ENCODE data around the gene LY6G6C. TPM values are rescaled to one million over a fixed set of nuclear protein-coding genes. Genes with fewer than 3 reads are reported as not detected.
A peak's percentile ranks its signal among the peaks of the same experiment; 100 is the strongest.

LY6G6C gene
- total and polyA plus RNA-seq, 2 of the 13 experiments (the other 11 are each of a cell fraction or from before 2014, with no cell fraction given) = 0.15 TPM; not detected in 1

GRCh38 chr6:31737991-31738979 is 16.7 kb upstream of the LY6G6C start (continued):
- TF ChIP-seq, protein P1, sequence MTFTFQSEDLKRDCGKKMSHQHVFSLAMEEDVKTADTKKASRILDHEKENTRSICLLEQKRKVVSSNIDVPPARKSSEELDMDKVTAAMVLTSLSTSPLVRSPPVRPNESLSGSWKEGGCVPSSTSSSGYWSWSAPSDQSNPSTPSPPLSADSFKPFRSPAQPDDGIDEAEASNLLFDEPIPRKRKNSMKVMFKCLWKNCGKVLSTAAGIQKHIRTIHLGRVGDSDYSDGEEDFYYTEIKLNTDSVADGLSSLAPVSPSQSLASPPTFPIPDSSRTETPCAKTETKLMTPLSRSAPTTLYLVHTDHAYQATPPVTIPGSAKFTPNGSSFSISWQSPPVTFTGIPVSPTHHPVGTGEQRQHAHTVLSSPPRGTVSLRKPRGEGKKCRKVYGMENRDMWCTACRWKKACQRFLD (CRISPR knock-in tag; IDR thresholded peaks at IDR 0.05; ENCODE audit: borderline replicate concordance) = 0 out of 2 replicates have a peak, but pooled peaks have one; percentile 23
- TF ChIP-seq ZNF547 (CRISPR knock-in tag; IDR thresholded peaks at IDR 0.05) = 0 out of 2 replicates have a peak, but pooled peaks have one; percentile 9
- TF ChIP-seq MAZ (IDR thresholded peaks at IDR 0.05; ENCODE audit: borderline replicate concordance, low read depth, low read length) = peak; percentile 34; the same call in 1 of the 2 replicates
- TF ChIP-seq MAZ (CRISPR knock-in tag; IDR thresholded peaks at IDR 0.05; ENCODE audit: low read depth) = peak; percentile 79
- no peak for TF ChIP-seq ZNF276 (CRISPR knock-in tag; IDR thresholded peaks at IDR 0.05; ENCODE audit: low read depth)
- TF ChIP-seq KDM4B (CRISPR knock-in tag; IDR thresholded peaks at IDR 0.05) = no peak; the same call in none of the 2 replicates
- peak; percentile 92; the same call in 1 of the 2 replicates for TF ChIP-seq RELA (CRISPR knock-in tag; IDR thresholded peaks at IDR 0.05)
- TF ChIP-seq ZNF317 (CRISPR knock-in tag; IDR thresholded peaks at IDR 0.05) = peak; percentile 55
- 0 out of 2 replicates have a peak, but pooled peaks have one; percentile 22 for TF ChIP-seq ZNF230 (CRISPR knock-in tag; IDR thresholded peaks at IDR 0.05)
- no peak for TF ChIP-seq ZNF225 (CRISPR knock-in tag; IDR thresholded peaks at IDR 0.05)
- TF ChIP-seq ZNF10 (CRISPR knock-in tag; IDR thresholded peaks at IDR 0.05; ENCODE audit: borderline replicate concordance, low read depth) = no peak
- TF ChIP-seq ZNF879 (CRISPR knock-in tag; IDR thresholded peaks at IDR 0.05) = no peak
- TF ChIP-seq SOX6 (IDR thresholded peaks at IDR 0.05) = no peak
- TF ChIP-seq SOX6 (CRISPR knock-in tag; IDR thresholded peaks at IDR 0.05) = peak; percentile 85
- no peak for TF ChIP-seq NRL (CRISPR knock-in tag; IDR thresholded peaks at IDR 0.05; ENCODE audit: borderline replicate concordance)
- peak; percentile 41; the same call in 1 of the 2 replicates for TF ChIP-seq TFAP4 (IDR thresholded peaks at IDR 0.05; ENCODE audit: borderline replicate concordance, low read depth)
- 0 out of 2 replicates have a peak, but pooled peaks have one; percentile 3 for TF ChIP-seq USF2 (IDR thresholded peaks at IDR 0.05; ENCODE audit: low read depth, low read length)
- TF ChIP-seq USF2 (CRISPR knock-in tag; IDR thresholded peaks at IDR 0.05; ENCODE audit: borderline replicate concordance) = no peak
- peak; percentile 34; the same call in 1 of the 2 replicates for TF ChIP-seq ZNF761 (CRISPR knock-in tag; conservative IDR thresholded peaks at IDR 0.05)
- no peak for TF ChIP-seq E2F5 (CRISPR knock-in tag; conservative IDR thresholded peaks at IDR 0.05)
- TF ChIP-seq XRCC5 (optimal IDR thresholded peaks at IDR 0.05; ENCODE audit: low read length) = peak; percentile 13
- TF ChIP-seq HDAC6 (IDR thresholded peaks at IDR 0.05; ENCODE audit: low read depth, low read length) = no peak

Measured in HepG2 (cell line).